Spinal cord (tissue), 10 donors: ENCODE data around the gene TAS2R1. TPM values are rescaled to one million over a fixed set of nuclear protein-coding genes. Genes with fewer than 3 reads are reported as not detected.
A peak's percentile ranks its signal among the peaks of the same experiment; 100 is the strongest.

Experiments
- DNase-seq, 6 donors: peaks; one replicate each; pipeline versions ENCODE4 v3.0.0 to v3.0.0-alpha.2; 2013 to 2015; ENCODE audit warnings: low spot score in 6 of 6, low read depth in 4 of 6
- H3K27ac ChIP-seq: one replicate; pipeline ENCODE4 v1.5.1; 2013; ENCODE audit warnings: low read depth, low read length, control low read depth
- H3K27me3 ChIP-seq: one replicate; pipeline ENCODE4 v1.6.1; 2013; ENCODE audit warnings: low read length; ENCODE audit not compliant: control insufficient read depth, insufficient read depth
- H3K36me3 ChIP-seq: one replicate; pipeline ENCODE4 v1.6.1; 2013; ENCODE audit warnings: low read length; ENCODE audit not compliant: control insufficient read depth, insufficient read depth
- H3K4me1 ChIP-seq: one replicate; pipeline ENCODE4 v1.6.1; 2013; ENCODE audit warnings: low read length; ENCODE audit not compliant: control insufficient read depth, insufficient read depth
- H3K4me3 ChIP-seq: one replicate; pipeline ENCODE4 v1.5.1; 2013; ENCODE audit warnings: low read depth, low read length, control low read depth
- H3K9me3 ChIP-seq: one replicate; pipeline ENCODE4 v1.6.1; 2013; ENCODE audit warnings: low read length; ENCODE audit not compliant: control insufficient read depth, insufficient read depth
- WGBS: methylation state at CpG from one replicate; pipeline ENCODE4 v1.1.5; 2013; ENCODE audit warnings: missing lambda C conversion rate; ENCODE audit not compliant: insufficient coverage; 5-methylcytosine and 5-hydroxymethylcytosine counted together
- polyA plus RNA-seq, 2 donors: library from polyadenylated mRNA; unstranded; fragments of 120-200 nt; gene quantifications; one replicate each; pipeline ENCODE4 v1.2.1, GENCODE V29; 2013; ENCODE audit not compliant: insufficient read length in 2 of 2
- total RNA-seq, 2 donors: library from RNA; depleted of rRNA in 1 of 2; stranded (reverse); fragments of 120-200 nt in 1 of 2; fragments of >200 nt in 1 of 2; gene quantifications; one replicate each; pipeline versions ENCODE4 v1.2.3 to v1.2.4, GENCODE V29; 2013 to 2014
- donor health status: healthy.

Gene TAS2R1
- total and polyA plus RNA-seq, 4 donors, result 0.69 to 0.94 TPM; not detected in 2

DNA sequence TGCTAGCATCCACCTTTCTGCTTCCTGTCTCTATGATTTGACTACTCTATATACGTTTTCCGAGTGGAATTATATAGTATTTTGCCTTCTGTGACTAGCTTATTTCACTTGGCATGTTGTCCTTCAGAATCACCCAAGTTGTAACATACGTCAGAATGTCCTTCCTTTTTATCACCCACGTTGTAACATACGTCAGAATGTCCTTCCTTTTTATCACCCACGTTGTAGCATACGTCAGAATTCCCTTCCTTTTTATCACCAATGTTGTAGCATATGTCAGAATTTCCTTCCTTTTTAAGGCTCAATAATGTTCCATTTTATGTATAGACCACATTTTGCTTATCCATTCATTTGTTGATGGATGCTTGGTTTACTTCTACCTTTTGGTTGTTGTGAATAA is 22.9 kb upstream of the TAS2R1 start:
- no peaks in the 10 kb centered on the region for H3K4me1 ChIP-seq
- H3K9me3 ChIP-seq, result no peaks in the 10 kb centered on the region
- DNase-seq, result no peak
- WGBS, result 100% methylated on average over 3 of the region's 7 CpGs
- no peak overlapping the region for H3K27ac ChIP-seq
- H3K27me3 ChIP-seq, result no peaks in the 10 kb centered on the region
- H3K4me3 ChIP-seq, result no peak overlapping the region
- no peaks in the 10 kb centered on the region for H3K36me3 ChIP-seq

DNA sequence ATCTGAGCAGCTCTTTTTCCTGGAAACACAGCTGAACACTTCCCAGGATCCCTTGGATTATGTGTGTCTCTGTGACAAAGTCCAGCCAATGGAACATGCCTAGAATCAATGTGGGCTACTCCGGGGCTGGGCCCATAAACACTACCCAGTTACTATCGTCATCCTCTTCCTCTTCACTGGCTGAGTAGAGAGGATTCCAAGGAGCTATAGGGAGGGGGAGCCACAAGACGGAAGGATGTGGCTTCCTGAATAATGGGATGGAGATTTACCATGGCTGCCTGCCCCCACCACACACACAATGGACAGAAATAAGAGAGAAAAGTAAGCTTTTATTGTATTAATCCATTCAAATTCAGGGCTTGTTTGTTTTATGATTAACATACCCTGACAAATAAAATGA is 22.1 kb upstream of the TAS2R1 start:
- no CpG with 5 or more reads among the region's 3 CpGs for WGBS
- no peak overlapping the region for H3K4me3 ChIP-seq
- H3K27ac ChIP-seq, result no peak overlapping the region
- H3K9me3 ChIP-seq, result no peaks in the 10 kb centered on the region
- no peak for DNase-seq
- no peaks in the 10 kb centered on the region for H3K4me1 ChIP-seq
- H3K27me3 ChIP-seq, result no peaks in the 10 kb centered on the region
- H3K36me3 ChIP-seq, result no peaks in the 10 kb centered on the region

DNA sequence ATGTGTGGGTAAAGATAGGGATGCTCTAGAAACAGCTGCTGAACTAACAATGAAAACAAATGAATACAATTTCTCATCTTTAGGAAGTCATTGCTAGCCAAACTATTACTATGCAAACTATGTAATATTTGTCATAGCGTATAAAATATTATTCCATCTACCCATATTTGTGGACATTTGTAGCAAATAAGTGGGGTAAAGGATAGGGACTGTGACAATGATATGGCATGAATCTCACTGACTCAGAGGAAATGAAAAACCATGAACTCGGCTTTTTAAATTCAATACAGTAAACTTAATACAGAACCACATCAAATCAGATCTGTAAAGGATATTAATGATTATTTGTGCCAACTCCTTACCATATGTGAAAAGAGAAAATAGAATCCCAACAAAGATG is 16.7 kb upstream of the TAS2R1 start:
- Histone ChIP-seq H3K9me3 (no peaks in the 10 kb centered on the region), H3K27ac (no peak overlapping the region), H3K4me3 (no peak overlapping the region), H3K27me3 (no peaks in the 10 kb centered on the region), H3K36me3 (no peaks in the 10 kb centered on the region), H3K4me1 (no peaks in the 10 kb centered on the region)
- no CpG with 5 or more reads among the region's 2 CpGs for WGBS
- no peak for DNase-seq

DNA sequence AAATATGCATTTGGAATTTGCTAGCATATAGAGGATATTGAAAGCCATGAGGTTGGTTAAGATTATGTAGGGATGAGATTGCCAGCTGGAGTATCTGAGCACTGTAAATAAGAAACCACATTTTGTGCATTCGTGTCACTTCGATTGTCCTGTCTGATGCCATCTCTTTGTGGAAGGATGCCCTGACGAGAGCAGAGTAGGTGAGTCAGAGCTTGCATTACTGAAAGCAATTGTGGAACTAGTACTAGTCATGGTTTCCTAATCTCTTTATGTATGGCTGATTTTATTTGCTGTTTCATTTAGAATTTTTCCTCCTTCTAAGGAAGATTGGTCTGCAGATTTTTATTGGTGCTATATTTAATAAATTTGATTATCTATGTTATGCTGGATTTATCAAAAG is 14.5 kb upstream of the TAS2R1 start:
- no peaks in the 10 kb centered on the region for H3K4me1 ChIP-seq
- 93% methylated on average over 3 of the region's 3 CpGs for WGBS
- no peak overlapping the region for H3K27ac ChIP-seq
- no peak overlapping the region for H3K4me3 ChIP-seq
- no peaks in the 10 kb centered on the region for H3K36me3 ChIP-seq
- no peak for DNase-seq
- no peaks in the 10 kb centered on the region for H3K9me3 ChIP-seq
- no peaks in the 10 kb centered on the region for H3K27me3 ChIP-seq

DNA sequence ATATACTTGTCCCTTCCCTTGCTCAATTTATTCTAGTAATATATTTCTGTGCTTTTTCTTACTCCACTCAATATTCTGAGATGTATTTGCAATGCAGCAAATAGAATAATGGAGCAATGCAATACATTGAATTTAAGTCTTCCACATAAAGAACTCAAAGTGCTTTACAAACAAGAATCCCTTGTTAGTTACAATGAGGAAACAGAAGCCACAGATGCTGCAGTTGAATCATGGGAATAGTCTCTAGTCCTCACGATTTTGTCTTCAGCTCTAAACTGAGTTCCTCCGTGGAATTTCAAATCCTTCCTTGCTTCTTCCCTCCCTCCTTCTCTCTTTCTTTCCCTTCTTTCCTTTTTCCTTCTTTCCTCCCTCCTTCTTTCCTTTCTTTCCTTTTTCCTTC is 12.5 kb upstream of the TAS2R1 start:
- WGBS, result 36% methylated on average over 2 of the region's 2 CpGs
- no peak overlapping the region for H3K4me3 ChIP-seq

GRCh38 chr5:9641806-9642355 is 11.7 kb upstream of the TAS2R1 start:
- peaks cover 3% of the 10 kb centered on the region for H3K9me3 ChIP-seq
- H3K27ac ChIP-seq, result no peak overlapping the region
- H3K4me3 ChIP-seq, result no peak overlapping the region
- WGBS, result 55% methylated on average over 2 of the region's 7 CpGs
- peak in 2 of 6 donors; percentile 29 to 66 for DNase-seq
- H3K27me3 ChIP-seq, result no peaks in the 10 kb centered on the region
- H3K4me1 ChIP-seq, result no peaks in the 10 kb centered on the region
- H3K36me3 ChIP-seq, result no peaks in the 10 kb centered on the region

More for the DNA sequence above, 12.5 kb upstream of the TAS2R1 start:
- Histone ChIP-seq H3K4me1 (no peaks in the 10 kb centered on the region), H3K9me3 (no peaks in the 10 kb centered on the region), H3K27ac (peak overlapping the region; percentile 4), H3K27me3 (no peaks in the 10 kb centered on the region), H3K36me3 (no peaks in the 10 kb centered on the region)
- peak in 2 of 6 donors; percentile 43 to 61 for DNase-seq

GRCh38 chr5:9632495-9632894 is 2.3 kb upstream of the TAS2R1 start:
- H3K4me1 ChIP-seq, result no peaks in the 10 kb centered on the region
- WGBS, result no CpG with 5 or more reads among the region's 2 CpGs

GRCh38 chr5:9627541-9627940 is 2.6 kb downstream of the TAS2R1 start:
- Histone ChIP-seq H3K9me3 (no peaks in the 10 kb centered on the region), H3K4me1 (no peaks in the 10 kb centered on the region), H3K4me3 (no peak overlapping the region), H3K36me3 (no peaks in the 10 kb centered on the region), H3K27ac (no peak overlapping the region), H3K27me3 (no peaks in the 10 kb centered on the region)
- no peak for DNase-seq
- no CpG with 5 or more reads among the region's 5 CpGs for WGBS

More at GRCh38 chr5:9632495-9632894, 2.3 kb upstream of the TAS2R1 start:
- H3K9me3 ChIP-seq, result peaks cover 11% of the 10 kb centered on the region
- no peaks in the 10 kb centered on the region for H3K36me3 ChIP-seq
- H3K27ac ChIP-seq, result no peak overlapping the region
- no peak for DNase-seq
- H3K4me3 ChIP-seq, result no peak overlapping the region
- H3K27me3 ChIP-seq, result no peaks in the 10 kb centered on the region

GRCh38 chr5:9626955-9627354 is 3.2 kb downstream of the TAS2R1 start:
- Histone ChIP-seq H3K27ac (no peak overlapping the region), H3K27me3 (no peaks in the 10 kb centered on the region), H3K9me3 (no peaks in the 10 kb centered on the region), H3K4me3 (no peak overlapping the region), H3K4me1 (no peaks in the 10 kb centered on the region), H3K36me3 (no peaks in the 10 kb centered on the region)
- DNase-seq, result peak in 1 of 6 donors; percentile 16
- WGBS, result 70% methylated on average over 2 of the region's 6 CpGs

- Histone ChIP-seq H3K27me3 (no peaks in the 10 kb centered on the region), H3K9me3 (no peaks in the 10 kb centered on the region), H3K27ac (no peak overlapping the region), H3K36me3 (no peaks in the 10 kb centered on the region), H3K4me1 (no peaks in the 10 kb centered on the region), H3K4me3 (no peak overlapping the region)
- whole genome bisulfite sequencing, result 95% methylated on average over 2 of the region's 2 CpGs
- DNase-seq, result peak in 2 of 6 donors; percentile 52 to 53
Measured at GRCh38 chr5:9625731-9626130, 4.4 kb downstream of the TAS2R1 start.
